ENCODE measurements around the gene CRYGN. TPM values are rescaled to one million over a fixed set of nuclear protein-coding genes. Genes with fewer than 3 reads are reported as not detected.

The CRYGN gene
- total and polyA plus RNA-seq, 2 donors (not counting 1 experiment from before 2014, with no cell fraction given), result 0.07 to 0.50 TPM

- no peaks in the 10 kb centered on the region for H3K4me1 ChIP-seq (ENCODE audit: control insufficient read depth, extremely low read depth, insufficient read depth, low read length)
- peaks cover 29% of the 10 kb centered on the region for H3K27me3 ChIP-seq (ENCODE audit: control insufficient read depth, insufficient read depth, low read length)
- H3K4me2 ChIP-seq (ENCODE audit: extremely low read depth, insufficient read depth, low read length), result no peak overlapping the region
- H3K27ac ChIP-seq (ENCODE audit: insufficient read depth, low read length), result no peak overlapping the region
- H3K9ac ChIP-seq (ENCODE audit: insufficient read depth, low read length), result no peak overlapping the region
- no peaks in the 10 kb centered on the region for H3K36me3 ChIP-seq (ENCODE audit: control insufficient read depth, insufficient read depth, low read length)
- H3K79me2 ChIP-seq (ENCODE audit: control insufficient read depth, insufficient read depth, low read length), result no peaks in the 10 kb centered on the region
- H3K9me3 ChIP-seq (ENCODE audit: control insufficient read depth, insufficient read depth, low read depth, low read length), result no peaks in the 10 kb centered on the region
- H2AFZ ChIP-seq (ENCODE audit: low read length), result no peak overlapping the region
- DNase-seq (ENCODE audit: low read depth in 2 of 2), result no peak
- H3K4me3 ChIP-seq (replicated peaks in 1 of 4; ENCODE audit: control extremely low read depth in 1 of 4, insufficient read depth in 1 of 4, low read depth in 3 of 4, low read length in 4 of 4), result no peak overlapping the region
- TF ChIP-seq, protein P1, sequence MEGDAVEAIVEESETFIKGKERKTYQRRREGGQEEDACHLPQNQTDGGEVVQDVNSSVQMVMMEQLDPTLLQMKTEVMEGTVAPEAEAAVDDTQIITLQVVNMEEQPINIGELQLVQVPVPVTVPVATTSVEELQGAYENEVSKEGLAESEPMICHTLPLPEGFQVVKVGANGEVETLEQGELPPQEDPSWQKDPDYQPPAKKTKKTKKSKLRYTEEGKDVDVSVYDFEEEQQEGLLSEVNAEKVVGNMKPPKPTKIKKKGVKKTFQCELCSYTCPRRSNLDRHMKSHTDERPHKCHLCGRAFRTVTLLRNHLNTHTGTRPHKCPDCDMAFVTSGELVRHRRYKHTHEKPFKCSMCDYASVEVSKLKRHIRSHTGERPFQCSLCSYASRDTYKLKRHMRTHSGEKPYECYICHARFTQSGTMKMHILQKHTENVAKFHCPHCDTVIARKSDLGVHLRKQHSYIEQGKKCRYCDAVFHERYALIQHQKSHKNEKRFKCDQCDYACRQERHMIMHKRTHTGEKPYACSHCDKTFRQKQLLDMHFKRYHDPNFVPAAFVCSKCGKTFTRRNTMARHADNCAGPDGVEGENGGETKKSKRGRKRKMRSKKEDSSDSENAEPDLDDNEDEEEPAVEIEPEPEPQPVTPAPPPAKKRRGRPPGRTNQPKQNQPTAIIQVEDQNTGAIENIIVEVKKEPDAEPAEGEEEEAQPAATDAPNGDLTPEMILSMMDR (conservative IDR thresholded peaks at IDR 0.05 in 1 of 2, IDR thresholded peaks at IDR 0.05 in 1 of 2; ENCODE audit: low read depth in 1 of 2, low read length in 2 of 2), result no peak
- TF ChIP-seq EZH2 (IDR thresholded peaks at IDR 0.05; ENCODE audit: low read length, missing control alignments), result no peak
- H4K20me1 ChIP-seq (ENCODE audit: control insufficient read depth, extremely low read depth, insufficient read depth, low read length), result no peaks in the 10 kb centered on the region
Observed at GRCh38 chr7:151384776-151385625, 54.9 kb downstream of the CRYGN start.

- Histone ChIP-seq H3K4me1 (ENCODE audit: control insufficient read depth, extremely low read depth, insufficient read depth, low read length) (no peaks in the 10 kb centered on the region), H3K79me2 (ENCODE audit: control insufficient read depth, insufficient read depth, low read length) (no peaks in the 10 kb centered on the region), H3K4me2 (ENCODE audit: extremely low read depth, insufficient read depth, low read length) (no peak overlapping the region), H4K20me1 (ENCODE audit: control insufficient read depth, extremely low read depth, insufficient read depth, low read length) (no peaks in the 10 kb centered on the region), H3K36me3 (ENCODE audit: control insufficient read depth, insufficient read depth, low read length) (no peaks in the 10 kb centered on the region), H3K9ac (ENCODE audit: insufficient read depth, low read length) (no peak overlapping the region), H3K9me3 (ENCODE audit: control insufficient read depth, insufficient read depth, low read depth, low read length) (no peaks in the 10 kb centered on the region), H3K27me3 (ENCODE audit: control insufficient read depth, insufficient read depth, low read length) (peaks cover 22% of the 10 kb centered on the region), H2AFZ (ENCODE audit: low read length) (no peak overlapping the region), H3K4me3 (replicated peaks in 1 of 4; ENCODE audit: control extremely low read depth in 1 of 4, insufficient read depth in 1 of 4, low read depth in 3 of 4, low read length in 4 of 4) (no peak overlapping the region), H3K27ac (ENCODE audit: insufficient read depth, low read length) (no peak overlapping the region)
- DNase-seq (ENCODE audit: low read depth in 2 of 2), result no peak
- no peak for TF ChIP-seq EZH2 (IDR thresholded peaks at IDR 0.05; ENCODE audit: low read length, missing control alignments)
- TF ChIP-seq, protein P1 (conservative IDR thresholded peaks at IDR 0.05 in 1 of 2, IDR thresholded peaks at IDR 0.05 in 1 of 2; ENCODE audit: low read depth in 1 of 2, low read length in 2 of 2), result no peak
Observed at GRCh38 chr7:151384352-151384697, 55.6 kb downstream of the CRYGN start.

GRCh38 chr7:151383638-151384351, 56.1 kb downstream of the CRYGN start:
- no peak overlapping the region for H3K4me3 ChIP-seq (replicated peaks in 1 of 4; ENCODE audit: control extremely low read depth in 1 of 4, insufficient read depth in 1 of 4, low read depth in 3 of 4, low read length in 4 of 4)
- H3K4me2 ChIP-seq (ENCODE audit: extremely low read depth, insufficient read depth, low read length), result no peak overlapping the region
- peaks cover 22% of the 10 kb centered on the region for H3K27me3 ChIP-seq (ENCODE audit: control insufficient read depth, insufficient read depth, low read length)

More at GRCh38 chr7:151383638-151384351, 56.1 kb downstream of the CRYGN start:
- Histone ChIP-seq H3K79me2 (ENCODE audit: control insufficient read depth, insufficient read depth, low read length) (no peaks in the 10 kb centered on the region), H2AFZ (ENCODE audit: low read length) (no peak overlapping the region), H3K9ac (ENCODE audit: insufficient read depth, low read length) (no peak overlapping the region), H3K36me3 (ENCODE audit: control insufficient read depth, insufficient read depth, low read length) (no peaks in the 10 kb centered on the region), H3K9me3 (ENCODE audit: control insufficient read depth, insufficient read depth, low read depth, low read length) (no peaks in the 10 kb centered on the region), H3K27ac (ENCODE audit: insufficient read depth, low read length) (no peak overlapping the region), H3K4me1 (ENCODE audit: control insufficient read depth, extremely low read depth, insufficient read depth, low read length) (no peaks in the 10 kb centered on the region), H4K20me1 (ENCODE audit: control insufficient read depth, extremely low read depth, insufficient read depth, low read length) (no peaks in the 10 kb centered on the region)
- no peak for DNase-seq (ENCODE audit: low read depth in 2 of 2)
- TF ChIP-seq, protein P1 (conservative IDR thresholded peaks at IDR 0.05 in 1 of 2, IDR thresholded peaks at IDR 0.05 in 1 of 2; ENCODE audit: low read depth in 1 of 2, low read length in 2 of 2), result no peak
- no peak for TF ChIP-seq EZH2 (IDR thresholded peaks at IDR 0.05; ENCODE audit: low read length, missing control alignments)
